ENCODE data around the gene NVL. TPM values are rescaled to one million over a fixed set of nuclear protein-coding genes. Genes with fewer than 3 reads are reported as not detected.
A peak's percentile ranks its signal among the peaks of the same experiment; 100 is the strongest.
"Not testable (repeated sequence)": the region's sequence is repeated elsewhere in the genome, so short reads cannot be mapped to it uniquely, and the experiment has no call there.

The NVL gene
- total RNA-seq, 3 donors from 2014 or later = 16.0 to 46.0 (median 30.8) TPM

DNA sequence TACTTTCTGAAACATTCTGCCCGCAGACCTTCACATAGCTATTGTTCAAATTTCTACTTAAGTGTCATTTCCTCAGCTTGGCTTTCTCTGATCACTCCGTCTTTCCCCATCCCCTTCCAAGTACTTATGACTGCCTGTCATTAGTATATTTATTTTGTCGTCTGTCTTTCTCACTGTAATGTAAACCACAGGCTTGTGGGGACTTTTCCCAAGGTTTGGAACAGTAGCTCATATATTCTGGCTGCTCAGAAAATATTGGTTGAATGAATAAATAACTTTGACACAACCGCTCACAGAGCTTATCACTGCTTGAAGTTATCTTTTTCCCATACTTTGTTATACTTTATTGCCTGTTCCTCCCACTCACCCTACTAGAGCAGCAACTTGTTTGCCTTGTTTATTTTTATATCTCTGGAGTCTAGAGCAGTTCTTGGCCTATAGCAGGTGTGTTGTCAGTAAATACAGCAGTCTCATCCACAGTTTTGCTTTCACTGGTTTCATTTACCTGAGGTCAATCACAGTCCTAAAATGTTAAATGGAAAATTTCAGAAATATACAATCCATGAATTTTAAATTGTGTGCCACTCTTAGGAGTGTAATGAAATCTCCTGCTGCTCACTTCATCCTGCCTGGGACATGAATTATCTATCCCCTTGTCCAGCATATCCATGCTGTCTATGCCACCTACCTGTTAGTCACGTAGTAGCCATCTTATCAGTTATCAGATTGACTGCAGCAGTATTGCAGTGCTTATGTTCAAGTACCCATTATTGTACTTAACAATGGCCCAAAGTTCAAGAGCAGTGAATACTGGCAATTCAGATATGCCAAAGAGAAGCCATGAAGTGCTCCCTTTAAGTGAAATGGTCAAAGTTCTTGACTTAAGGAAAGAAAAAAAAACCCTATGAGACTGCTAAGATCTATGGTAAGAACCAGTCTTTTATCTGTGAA lies 24.3 kb upstream of the NVL start:
- peaks cover 7% of the 10 kb centered on the region in 2 donors for H3K4me1 ChIP-seq
- intact Hi-C loops (cut with DNase I; ENCODE audit: low total_unique reads) = no loop called here
- H3K27me3 ChIP-seq = no peaks in the 10 kb centered on the region
- H3K27ac ChIP-seq = no peak overlapping the region
- no peaks in the 10 kb centered on the region for H3K9me3 ChIP-seq
- H3K36me3 ChIP-seq = no peaks in the 10 kb centered on the region
- DNase-seq (ENCODE audit: low spot score in 2 of 2) = no peak
- TF ChIP-seq POLR2A (IDR thresholded peaks at IDR 0.05) (no peak), POLR2AphosphoS5 (IDR thresholded peaks at IDR 0.05) (no peak), CTCF (IDR thresholded peaks at IDR 0.05) (no peak)
- no peak overlapping the region for H3K4me3 ChIP-seq

DNA sequence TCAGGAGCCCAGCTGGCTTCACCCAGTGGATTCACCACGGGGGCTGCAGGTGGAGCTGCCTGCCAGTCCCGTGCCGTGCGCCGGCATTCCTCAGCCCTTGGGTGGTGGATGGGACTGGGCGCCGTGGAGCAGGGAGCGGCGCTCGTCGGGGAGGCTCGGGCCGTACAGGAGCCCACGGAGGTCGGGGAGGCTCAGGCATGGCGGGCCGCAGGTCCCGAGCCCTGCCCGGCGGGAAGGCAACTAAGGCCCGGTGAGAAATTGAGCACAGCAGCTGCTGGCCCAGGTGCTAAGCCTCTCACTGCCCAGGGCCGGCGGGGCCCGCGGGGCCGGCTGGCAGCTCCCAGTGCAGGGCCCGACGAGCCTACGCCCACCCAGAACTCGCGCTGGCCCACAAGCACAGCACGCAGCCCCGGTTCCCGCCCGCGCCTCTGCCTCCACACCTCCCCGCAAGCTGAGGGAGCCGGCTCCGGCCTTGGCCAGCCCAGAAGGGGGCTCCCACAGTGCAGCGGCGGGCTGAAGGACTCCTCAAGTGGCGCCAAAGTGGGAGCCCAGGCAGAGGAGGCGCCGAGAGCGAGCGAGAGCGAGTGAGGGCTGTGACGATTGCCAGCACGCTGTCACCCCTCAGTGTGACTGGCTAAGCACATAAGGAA lies 22.6 kb upstream of the NVL start:
- H3K4me1 ChIP-seq; H3K4me3 ChIP-seq; H3K9me3 ChIP-seq; intact Hi-C loops (cut with DNase I; ENCODE audit: low total_unique reads); H3K27ac ChIP-seq; H3K27me3 ChIP-seq; DNase-seq (ENCODE audit: low spot score in 2 of 2); H3K36me3 ChIP-seq: not testable (repeated sequence)

- intact Hi-C loops (cut with DNase I; ENCODE audit: low total_unique reads); H3K27ac ChIP-seq: not testable (repeated sequence)
These were observed 19.7 kb upstream of the NVL start for GRCh38 chr1:224349716-224350115.

GRCh38 chr1:224348137-224348536 lies 18.2 kb upstream of the NVL start:
- H3K9me3 ChIP-seq = peaks cover 14 to 21% of the 10 kb centered on the region in 2 donors
- H3K4me3 ChIP-seq = no peak overlapping the region
- H3K27me3 ChIP-seq = no peaks in the 10 kb centered on the region
- TF ChIP-seq POLR2A (IDR thresholded peaks at IDR 0.05) (no peak), CTCF (IDR thresholded peaks at IDR 0.05) (no peak), POLR2AphosphoS5 (IDR thresholded peaks at IDR 0.05) (no peak)
- no peak for DNase-seq (ENCODE audit: low spot score in 2 of 2)
- no peaks in the 10 kb centered on the region for H3K4me1 ChIP-seq
- H3K36me3 ChIP-seq = no peaks in the 10 kb centered on the region
- intact Hi-C loops (cut with DNase I; ENCODE audit: low total_unique reads) = no loop called here
- no peak overlapping the region for H3K27ac ChIP-seq

More at GRCh38 chr1:224349716-224350115, 19.7 kb upstream of the NVL start:
- not testable (repeated sequence) for H3K9me3 ChIP-seq; H3K4me3 ChIP-seq; H3K36me3 ChIP-seq; DNase-seq (ENCODE audit: low spot score in 2 of 2); H3K4me1 ChIP-seq; H3K27me3 ChIP-seq

- no peak for TF ChIP-seq POLR2AphosphoS5 (IDR thresholded peaks at IDR 0.05)
- no peak for TF ChIP-seq POLR2A (IDR thresholded peaks at IDR 0.05)
- no peak for TF ChIP-seq CTCF (IDR thresholded peaks at IDR 0.05)
- no peaks in the 10 kb centered on the region for H3K27me3 ChIP-seq
- H3K27ac ChIP-seq = no peak overlapping the region
- DNase-seq (ENCODE audit: low spot score in 2 of 2) = no peak
- intact Hi-C loops (cut with DNase I; ENCODE audit: low total_unique reads) = no loop called here
- no peak overlapping the region for H3K4me3 ChIP-seq
- H3K4me1 ChIP-seq = no peaks in the 10 kb centered on the region
- no peaks in the 10 kb centered on the region for H3K36me3 ChIP-seq
- H3K9me3 ChIP-seq = peaks cover 17 to 23% of the 10 kb centered on the region in 2 donors
These were observed 13.7 kb upstream of the NVL start for GRCh38 chr1:224343679-224344078.

GRCh38 chr1:224340453-224341384 lies 10.7 kb upstream of the NVL start:
- H3K27me3 ChIP-seq; intact Hi-C loops (cut with DNase I; ENCODE audit: low total_unique reads); H3K4me1 ChIP-seq; DNase-seq (ENCODE audit: low spot score in 2 of 2); H3K27ac ChIP-seq; H3K36me3 ChIP-seq: not testable (repeated sequence)
- Histone ChIP-seq H3K4me3 (peak overlapping the region; percentile 38 to 60 (median 53)), H3K9me3 (peaks cover 17 to 23% of the 10 kb centered on the region in 2 donors)

Measured in breast epithelium (tissue), 4 donors.